Activated T-cell treated with anti-CD3 and anti-CD28 coated beads, Interleukin-2, amount 50 U/mL, for 24 hours (primary cell): ENCODE measurements around the gene C2orf42.
A peak's percentile ranks its signal among the peaks of the same experiment; 100 is the strongest.
"Not testable (repeated sequence)": the region's sequence is repeated elsewhere in the genome, so short reads cannot be mapped to it uniquely, and the experiment has no call there.

Experiments
- DNase-seq: peaks from one replicate; pipeline ENCODE4 v3.0.0-alpha.2; 2020
- H3K27ac Mint-ChIP-seq: 2 replicates; pipeline ENCODE4 v1.8.0; 2020; ENCODE audit warnings: mild to moderate bottlenecking, mixed read lengths
- H3K27me3 Mint-ChIP-seq: 2 replicates; pipeline ENCODE4 v1.8.0; 2020; ENCODE audit warnings: mixed read lengths
- H3K36me3 Mint-ChIP-seq: 2 replicates; pipeline ENCODE4 v1.8.0; 2020; ENCODE audit warnings: low read depth, mixed read lengths
- H3K4me1 Mint-ChIP-seq: 2 replicates; pipeline ENCODE4 v1.8.0; 2020; ENCODE audit warnings: low read depth, mixed read lengths
- H3K4me3 Mint-ChIP-seq: 2 replicates; pipeline ENCODE4 v1.8.0; 2020; ENCODE audit warnings: mild to moderate bottlenecking, moderate library complexity, mixed read lengths
- H3K9me3 Mint-ChIP-seq: 2 replicates; pipeline ENCODE4 v1.8.0; 2020; ENCODE audit warnings: mixed read lengths

C2orf42 gene

GRCh38 chr2:70131344-70132143, 59.3 kb downstream of the C2orf42 start:
- peak overlapping the region; percentile 85 for H3K4me3 Mint-ChIP-seq
- H3K36me3 Mint-ChIP-seq, DNase-seq, H3K9me3 Mint-ChIP-seq, H3K27me3 Mint-ChIP-seq: not testable (repeated sequence)
- peak overlapping the region; percentile 97 for H3K27ac Mint-ChIP-seq
- peaks cover 83% of the 10 kb centered on the region for H3K4me1 Mint-ChIP-seq

- no peak for DNase-seq
- peaks cover 15% of the 10 kb centered on the region for H3K36me3 Mint-ChIP-seq
- H3K4me1 Mint-ChIP-seq, result peaks cover 79% of the 10 kb centered on the region
- no peaks in the 10 kb centered on the region for H3K27me3 Mint-ChIP-seq
- peak overlapping the region; percentile 44 for H3K27ac Mint-ChIP-seq
- no peaks in the 10 kb centered on the region for H3K9me3 Mint-ChIP-seq
- no peak overlapping the region for H3K4me3 Mint-ChIP-seq
Observed at GRCh38 chr2:70128005-70128404, 62.8 kb downstream of the C2orf42 start.

- Mint-ChIP-seq H3K27ac (peak overlapping the region; percentile 100), H3K4me3 (peak overlapping the region; percentile 95)
Observed at GRCh38 chr2:70126413-70126812, 64.4 kb downstream of the C2orf42 start.

GRCh38 chr2:70125498-70125898, 65.3 kb downstream of the C2orf42 start:
- Mint-ChIP-seq H3K4me1 (peaks cover 78% of the 10 kb centered on the region), H3K36me3 (peaks cover 11% of the 10 kb centered on the region), H3K27ac (peak overlapping the region; percentile 100), H3K4me3 (peak overlapping the region; percentile 95), H3K27me3 (no peaks in the 10 kb centered on the region), H3K9me3 (no peaks in the 10 kb centered on the region)
- no peak for DNase-seq

More at GRCh38 chr2:70126413-70126812, 64.4 kb downstream of the C2orf42 start:
- H3K4me1 Mint-ChIP-seq, result peaks cover 81% of the 10 kb centered on the region
- H3K9me3 Mint-ChIP-seq, result no peaks in the 10 kb centered on the region
- H3K36me3 Mint-ChIP-seq, result peaks cover 11% of the 10 kb centered on the region
- no peaks in the 10 kb centered on the region for H3K27me3 Mint-ChIP-seq
- DNase-seq, result no peak

- H3K27me3 Mint-ChIP-seq, result no peaks in the 10 kb centered on the region
- peak; percentile 83 for DNase-seq
- peak overlapping the region; percentile 100 for H3K27ac Mint-ChIP-seq
- H3K4me3 Mint-ChIP-seq, result peak overlapping the region; percentile 95
- no peaks in the 10 kb centered on the region for H3K9me3 Mint-ChIP-seq
- H3K4me1 Mint-ChIP-seq, result peaks cover 74% of the 10 kb centered on the region
- H3K36me3 Mint-ChIP-seq, result peaks cover 11% of the 10 kb centered on the region
Observed at GRCh38 chr2:70124983-70125480, 65.8 kb downstream of the C2orf42 start.

GRCh38 chr2:70123829-70124116, 67.0 kb downstream of the C2orf42 start:
- H3K27me3 Mint-ChIP-seq, result no peaks in the 10 kb centered on the region
- H3K36me3 Mint-ChIP-seq, result peaks cover 11% of the 10 kb centered on the region
- H3K9me3 Mint-ChIP-seq, result no peaks in the 10 kb centered on the region

GRCh38 chr2:70123051-70123828, 67.6 kb downstream of the C2orf42 start:
- H3K4me1 Mint-ChIP-seq, result peaks cover 75% of the 10 kb centered on the region
- peak overlapping the region; percentile 100 for H3K27ac Mint-ChIP-seq
- no peaks in the 10 kb centered on the region for H3K9me3 Mint-ChIP-seq
- no peak for DNase-seq
- H3K36me3 Mint-ChIP-seq, result peaks cover 11% of the 10 kb centered on the region
- H3K27me3 Mint-ChIP-seq, result no peaks in the 10 kb centered on the region
- H3K4me3 Mint-ChIP-seq, result peak overlapping the region; percentile 95

More at GRCh38 chr2:70123829-70124116, 67.0 kb downstream of the C2orf42 start:
- peak overlapping the region; percentile 95 for H3K4me3 Mint-ChIP-seq
- H3K4me1 Mint-ChIP-seq, result peaks cover 75% of the 10 kb centered on the region
- peak overlapping the region; percentile 100 for H3K27ac Mint-ChIP-seq
- no peak for DNase-seq

GRCh38 chr2:70122470-70122869, 68.3 kb downstream of the C2orf42 start:
- no peak for DNase-seq
- Mint-ChIP-seq H3K9me3 (no peaks in the 10 kb centered on the region), H3K27ac (peak overlapping the region; percentile 100), H3K4me1 (peaks cover 70% of the 10 kb centered on the region), H3K4me3 (no peak overlapping the region), H3K36me3 (peaks cover 11% of the 10 kb centered on the region), H3K27me3 (no peaks in the 10 kb centered on the region)

GRCh38 chr2:70121627-70122372, 69.0 kb downstream of the C2orf42 start:
- no peak overlapping the region for H3K4me3 Mint-ChIP-seq
- no peak for DNase-seq
- H3K36me3 Mint-ChIP-seq, result peaks cover 11% of the 10 kb centered on the region
- H3K9me3 Mint-ChIP-seq, result no peaks in the 10 kb centered on the region
- H3K27me3 Mint-ChIP-seq, result no peaks in the 10 kb centered on the region
- peaks cover 69% of the 10 kb centered on the region for H3K4me1 Mint-ChIP-seq
- peak overlapping the region; percentile 82 for H3K27ac Mint-ChIP-seq

GRCh38 chr2:70118798-70119454, 71.9 kb downstream of the C2orf42 start:
- Mint-ChIP-seq H3K4me3 (no peak overlapping the region), H3K36me3 (no peaks in the 10 kb centered on the region), H3K4me1 (peaks cover 59% of the 10 kb centered on the region), H3K9me3 (no peaks in the 10 kb centered on the region), H3K27ac (peak overlapping the region; percentile 34), H3K27me3 (no peaks in the 10 kb centered on the region)
- no peak for DNase-seq

GRCh38 chr2:70116936-70117552, 73.8 kb downstream of the C2orf42 start:
- H3K4me3 Mint-ChIP-seq, result no peak overlapping the region
- peaks cover 48% of the 10 kb centered on the region for H3K4me1 Mint-ChIP-seq
- no peak for DNase-seq
- no peaks in the 10 kb centered on the region for H3K27me3 Mint-ChIP-seq
- peak overlapping the region; percentile 18 for H3K27ac Mint-ChIP-seq
- H3K9me3 Mint-ChIP-seq, result no peaks in the 10 kb centered on the region
- no peaks in the 10 kb centered on the region for H3K36me3 Mint-ChIP-seq

GRCh38 chr2:70115646-70116442, 75.0 kb downstream of the C2orf42 start:
- no peaks in the 10 kb centered on the region for H3K36me3 Mint-ChIP-seq
- no peak overlapping the region for H3K27ac Mint-ChIP-seq
- H3K4me1 Mint-ChIP-seq, result peaks cover 46% of the 10 kb centered on the region
- no peak overlapping the region for H3K4me3 Mint-ChIP-seq
- H3K27me3 Mint-ChIP-seq, result no peaks in the 10 kb centered on the region
- H3K9me3 Mint-ChIP-seq, result no peaks in the 10 kb centered on the region
- DNase-seq, result no peak
